ENCODE data around the gene RERE.
"Not testable (repeated sequence)": the region's sequence is repeated elsewhere in the genome, so short reads cannot be mapped to it uniquely, and the experiment has no call there.

Gene RERE

DNA sequence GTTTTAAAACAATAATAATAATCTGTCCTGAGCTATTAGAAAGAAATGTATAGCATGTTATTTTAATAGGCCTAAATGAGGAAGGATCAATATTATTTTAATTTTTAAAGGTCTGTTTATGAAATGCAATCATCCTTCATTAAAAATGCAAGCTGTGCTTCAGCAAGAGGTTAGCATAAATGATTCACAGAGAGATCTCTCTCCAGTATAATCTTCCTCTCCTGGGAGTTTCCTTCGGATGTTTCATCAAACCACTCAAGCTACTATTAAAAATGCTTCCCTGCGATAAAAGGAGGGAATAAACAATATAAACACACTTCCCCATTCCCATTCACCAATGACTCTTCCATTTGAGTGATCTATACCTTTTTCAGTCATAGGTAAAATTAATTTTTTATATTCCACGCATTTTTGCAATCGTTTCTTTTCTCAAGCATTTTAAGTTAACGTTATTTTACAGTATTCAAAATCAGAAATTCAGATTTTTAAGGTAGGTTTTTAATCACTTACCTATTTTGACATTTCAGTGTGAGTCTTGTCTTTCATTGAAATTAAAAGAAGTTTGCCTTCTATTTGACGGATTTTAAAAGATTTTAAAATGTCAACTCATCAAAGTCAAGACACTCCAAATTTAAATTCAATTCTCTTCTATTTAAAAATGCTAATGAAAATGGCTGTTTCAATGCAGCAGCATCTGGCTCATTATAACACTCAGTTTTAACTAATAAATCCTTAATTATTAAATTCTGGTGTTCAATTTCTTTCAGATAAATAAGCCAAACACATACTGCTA, 64.3 kb downstream of the RERE start:
- DNase-seq, result no peak

DNA sequence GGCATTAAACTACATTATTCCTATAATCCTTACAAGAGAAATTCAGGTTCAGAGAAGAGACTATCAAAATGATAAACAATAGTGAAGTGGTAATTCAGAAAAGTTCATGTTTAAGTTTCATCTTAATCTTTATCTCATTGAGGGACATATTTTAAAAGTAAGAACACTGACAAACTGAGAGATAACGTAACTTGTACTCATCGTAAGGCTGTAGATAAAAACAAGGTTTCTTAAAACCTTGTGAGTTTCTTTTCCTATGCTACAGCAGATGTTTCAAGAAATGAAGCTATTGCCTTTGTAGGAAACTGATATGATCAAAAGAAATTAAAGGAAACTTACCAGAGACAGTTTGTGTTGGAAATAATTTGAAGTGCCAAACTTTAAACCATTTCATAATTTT, 65.0 kb downstream of the RERE start:
- DNase-seq, result no peak

DNA sequence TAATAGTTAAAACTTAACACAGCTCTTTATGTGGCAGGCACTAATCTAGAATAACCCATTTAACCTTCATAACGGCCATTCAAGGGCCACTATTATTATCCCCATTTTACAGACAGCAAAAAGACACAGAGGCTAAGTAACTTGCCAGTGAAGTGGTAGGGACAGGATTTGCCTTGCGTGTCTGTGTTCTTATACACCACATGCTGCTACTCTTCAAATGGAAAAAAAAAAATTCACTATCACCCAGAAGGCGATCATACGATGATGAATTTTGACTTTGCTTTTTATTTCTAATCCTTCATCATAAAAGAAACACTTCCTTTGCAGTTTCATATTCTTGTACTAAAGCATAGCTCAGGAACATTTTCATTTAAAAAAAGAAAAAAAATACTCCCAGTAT, 65.5 kb downstream of the RERE start:
- no peak for DNase-seq

DNA sequence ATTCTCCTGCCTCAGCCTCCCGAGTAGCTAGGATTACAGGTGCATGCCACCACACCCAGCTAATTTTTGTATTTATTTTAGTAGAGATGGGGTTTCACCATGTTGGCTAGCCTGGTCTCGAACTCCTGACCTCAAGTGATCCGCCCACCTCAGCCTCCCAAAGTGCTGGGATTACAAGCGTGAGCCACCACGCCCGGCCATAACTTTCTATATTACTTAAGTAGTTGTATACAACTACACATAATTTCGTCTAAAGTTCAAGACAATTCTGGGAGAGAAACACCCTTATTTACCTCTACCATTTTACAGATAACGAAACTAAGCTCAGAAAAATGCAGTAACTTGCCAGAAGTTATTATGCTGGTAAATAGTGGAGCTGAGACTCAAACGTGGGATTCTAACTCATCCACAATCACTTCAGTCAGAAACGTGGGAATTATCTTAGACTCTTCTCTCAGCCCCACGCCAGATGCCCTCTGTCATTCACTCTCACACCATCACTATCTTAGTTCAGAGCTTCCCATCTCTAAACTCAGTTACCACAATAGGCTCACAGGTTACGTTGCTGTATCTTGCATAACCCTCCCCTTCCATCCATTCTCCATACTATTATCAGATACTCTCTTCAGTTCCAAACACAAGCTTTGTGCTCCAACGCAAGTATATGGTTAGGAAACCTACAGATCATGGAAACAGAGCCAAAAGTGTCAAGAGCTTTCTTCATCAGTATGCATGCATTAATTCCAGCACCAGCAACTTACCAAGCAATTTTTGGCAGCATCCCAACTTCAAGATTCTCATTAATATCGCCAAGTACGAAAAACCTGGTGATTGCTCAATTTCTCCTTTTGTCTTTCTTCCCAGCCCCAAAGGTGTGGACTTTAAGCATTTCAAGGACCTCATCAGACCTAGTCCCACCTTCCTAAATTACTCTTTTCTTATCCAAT, 69.3 kb downstream of the RERE start:
- DNase-seq, result no peak

DNA sequence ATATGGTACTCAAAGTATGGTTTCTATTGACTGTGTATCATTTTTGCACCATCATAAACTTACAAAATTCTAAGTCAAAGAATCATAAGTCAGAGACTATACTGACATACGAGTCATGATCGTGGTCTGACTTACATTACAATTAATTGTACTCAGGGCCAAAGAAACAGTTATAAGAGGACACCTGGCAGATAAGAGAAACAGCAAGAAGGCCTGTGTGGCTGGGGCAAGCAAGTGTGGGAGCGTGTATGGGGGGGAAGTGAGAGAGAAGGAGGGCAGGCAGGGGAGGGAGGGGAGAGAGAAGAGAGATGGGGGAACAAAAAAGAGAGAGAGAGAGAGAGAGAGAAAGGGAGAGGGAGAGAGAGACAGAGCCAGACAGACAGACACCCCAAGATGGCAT, 70.9 kb downstream of the RERE start:
- no peak for DNase-seq

DNA sequence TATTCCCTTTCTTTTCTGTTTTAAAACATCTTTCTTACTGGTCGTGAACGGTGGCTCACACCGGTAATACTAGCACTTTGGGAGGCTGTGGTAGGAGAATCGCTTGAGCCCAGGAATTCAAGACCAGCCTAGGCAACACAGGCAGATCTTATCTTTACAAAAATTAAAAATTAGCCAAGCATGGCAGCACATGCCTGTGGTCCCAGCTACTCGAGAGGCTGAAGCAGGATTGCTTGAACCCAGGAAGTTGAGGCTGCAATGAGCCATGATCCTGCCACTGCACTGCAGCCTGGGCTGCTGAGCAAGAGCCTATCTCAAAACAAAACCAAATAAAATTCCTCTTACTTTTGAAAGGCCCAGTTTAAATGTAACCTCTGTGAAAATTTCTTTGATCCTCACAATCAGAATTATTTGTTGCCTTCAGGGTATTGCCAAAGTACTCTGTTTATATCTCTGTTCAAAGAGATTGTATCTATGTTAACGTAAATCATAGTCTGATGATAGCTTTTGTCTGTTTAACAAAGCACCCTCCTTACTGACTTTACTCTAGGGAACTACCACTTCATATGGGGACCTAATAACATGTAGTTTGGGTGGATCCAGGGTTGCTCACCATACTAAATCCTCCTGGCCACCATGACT, 71.6 kb downstream of the RERE start:
- no peak for DNase-seq

DNA sequence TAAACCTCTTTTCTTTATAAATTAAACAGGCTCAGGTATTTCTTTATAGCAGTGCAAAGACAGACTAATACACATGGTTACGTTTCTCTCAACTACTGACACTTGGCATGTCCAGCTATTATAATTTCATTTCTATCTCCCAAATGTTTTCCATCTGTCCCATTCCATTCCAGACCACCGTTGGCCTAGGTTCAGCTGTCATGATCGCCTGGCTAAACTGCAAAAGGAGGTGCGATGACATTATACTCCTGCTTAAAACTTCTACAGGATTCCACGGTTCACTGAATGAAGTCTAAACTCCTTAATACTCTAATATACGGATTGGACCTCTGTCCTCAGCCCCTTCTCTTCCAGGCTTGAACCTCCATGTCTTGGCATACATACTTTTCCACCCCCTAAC, 72.1 kb downstream of the RERE start:
- no peak for DNase-seq

DNA sequence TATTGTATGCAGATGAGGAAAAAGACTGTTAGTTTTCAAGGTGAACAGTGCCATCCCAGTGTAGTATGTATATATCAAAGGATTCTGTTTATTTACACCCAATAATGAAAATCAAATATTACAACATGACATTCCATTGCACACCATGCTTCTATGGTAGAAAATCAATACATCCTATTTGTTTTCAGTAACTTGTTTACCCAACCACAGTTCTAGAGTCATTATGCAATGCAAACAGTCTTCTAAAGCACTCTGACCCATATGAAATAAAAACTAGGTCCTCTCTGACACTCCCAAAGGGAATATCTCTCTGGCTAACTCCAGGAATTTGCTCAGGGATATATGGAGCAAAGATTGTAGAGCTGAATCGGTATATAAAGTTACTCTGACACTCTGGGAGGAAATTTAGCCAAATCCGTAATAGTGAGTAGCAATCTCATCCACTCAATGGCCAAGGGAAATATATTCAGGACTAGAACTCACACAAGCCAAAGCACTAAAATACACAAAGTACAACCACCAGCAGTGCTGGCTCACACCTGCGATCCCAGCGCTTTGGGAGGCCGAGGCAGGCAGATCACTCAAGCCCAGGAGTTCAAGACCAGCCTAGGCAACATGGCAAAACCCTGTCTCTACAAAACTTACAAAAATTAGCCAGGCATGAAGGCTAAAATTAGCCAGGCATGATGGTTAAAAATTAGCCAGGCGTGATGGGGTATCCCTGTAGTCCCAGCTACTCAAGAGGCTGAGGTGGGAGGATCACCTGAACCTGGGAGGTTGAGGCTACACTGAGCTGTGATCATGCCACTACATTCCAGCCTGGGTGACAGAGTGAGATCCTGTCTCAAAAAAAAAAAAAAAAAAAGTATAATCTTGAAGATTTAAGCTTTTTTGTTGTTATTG, 75.2 kb downstream of the RERE start:
- DNase-seq, result no peak

DNA sequence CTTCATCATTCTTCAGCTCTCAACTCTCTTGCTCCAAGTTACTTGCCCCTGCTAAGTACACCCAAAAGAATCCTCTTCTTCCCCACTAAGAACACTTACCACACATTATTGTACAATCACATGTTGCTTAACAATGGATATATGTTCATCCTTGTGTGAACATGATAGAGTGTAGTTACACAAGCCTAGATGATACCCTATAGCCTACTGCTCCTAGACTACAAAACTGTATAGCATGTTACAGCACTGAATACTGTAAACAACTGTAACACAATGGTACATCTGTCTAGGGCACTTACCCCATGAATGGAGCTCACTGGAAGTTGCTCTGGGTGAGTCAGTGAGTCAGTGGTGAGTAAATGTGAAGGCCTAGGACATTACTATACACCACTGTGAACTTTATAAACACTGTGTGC, 77.4 kb downstream of the RERE start:
- DNase-seq, result peak in 1 of 58 donors; percentile 4

DNA sequence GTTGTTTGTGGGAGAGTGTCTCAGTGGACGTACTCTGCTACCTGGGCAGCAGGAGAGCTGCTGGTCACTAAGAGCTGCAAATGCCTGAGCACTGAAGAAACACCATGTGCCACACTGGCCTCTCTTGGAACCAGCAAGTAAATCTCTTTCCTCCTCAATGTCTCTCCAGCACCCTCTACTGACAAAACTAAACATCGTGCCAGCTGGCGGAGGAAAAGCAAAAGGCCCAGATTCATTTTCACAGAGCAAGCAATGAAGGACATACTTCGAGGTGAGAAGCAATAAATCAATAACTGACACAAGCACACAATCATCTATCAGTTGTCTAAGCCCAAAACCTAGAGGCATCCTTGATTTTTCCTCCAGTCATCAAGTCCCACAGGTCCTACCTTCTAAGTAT, 78.1 kb downstream of the RERE start:
- no peak for DNase-seq

DNA sequence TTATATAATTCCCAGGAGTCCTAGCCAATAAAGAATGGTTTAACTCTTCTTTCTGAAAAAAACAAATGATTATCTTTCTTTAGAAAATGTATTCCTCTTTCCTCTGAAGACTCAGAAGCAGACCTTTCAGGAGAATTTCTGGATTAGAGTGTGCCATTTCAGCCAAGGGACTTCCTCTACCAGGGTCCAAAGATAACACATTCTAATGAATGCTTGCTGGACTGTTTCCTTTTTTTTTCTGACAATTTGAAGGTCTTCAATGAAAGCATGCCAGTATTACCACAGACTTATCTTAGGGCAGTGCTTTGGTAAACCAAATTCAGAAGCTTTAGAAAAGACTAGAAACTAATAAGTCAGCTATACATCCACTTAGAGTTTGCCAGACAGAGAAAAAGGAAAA, 80.5 kb downstream of the RERE start:
- no peak for DNase-seq

DNA sequence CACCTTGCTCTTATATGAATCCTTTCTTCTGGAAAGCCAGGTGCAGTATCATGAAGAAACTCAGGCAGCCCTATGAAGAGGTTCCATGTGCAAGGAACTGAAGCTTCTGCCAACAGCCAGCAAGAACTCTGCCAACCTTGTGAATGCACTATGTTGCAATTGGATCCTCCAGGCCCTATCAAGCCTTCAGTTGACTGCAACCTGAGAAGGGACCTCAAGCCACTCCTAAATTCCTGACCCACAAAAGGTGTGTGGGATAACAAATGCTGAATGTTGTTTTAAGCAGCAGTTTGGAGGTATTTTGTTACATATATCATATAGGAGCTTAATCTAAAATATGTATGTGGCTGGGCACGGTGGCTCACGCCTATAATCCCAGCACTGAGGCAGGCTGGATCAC, 84.0 kb downstream of the RERE start:
- no peak for DNase-seq

DNA sequence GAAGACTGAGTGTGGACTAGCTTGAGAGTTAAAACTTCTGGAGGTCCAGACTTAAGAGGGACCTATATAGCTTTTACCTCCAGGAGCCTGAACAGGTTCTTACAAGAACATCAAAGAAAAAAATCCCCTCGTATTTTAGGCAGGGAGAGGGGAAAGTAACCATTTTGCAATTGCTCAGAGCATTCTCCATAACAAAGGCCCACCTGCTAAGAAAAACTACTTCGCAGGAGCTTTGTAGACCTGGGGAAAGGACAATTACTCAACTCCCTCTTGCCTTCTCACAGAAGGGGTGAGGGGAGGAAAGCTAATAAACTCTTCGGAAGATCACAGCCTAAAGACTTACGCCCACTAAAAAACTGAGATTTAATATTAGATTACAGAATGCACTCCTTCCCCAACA, 86.3 kb downstream of the RERE start:
- no peak for DNase-seq

DNA sequence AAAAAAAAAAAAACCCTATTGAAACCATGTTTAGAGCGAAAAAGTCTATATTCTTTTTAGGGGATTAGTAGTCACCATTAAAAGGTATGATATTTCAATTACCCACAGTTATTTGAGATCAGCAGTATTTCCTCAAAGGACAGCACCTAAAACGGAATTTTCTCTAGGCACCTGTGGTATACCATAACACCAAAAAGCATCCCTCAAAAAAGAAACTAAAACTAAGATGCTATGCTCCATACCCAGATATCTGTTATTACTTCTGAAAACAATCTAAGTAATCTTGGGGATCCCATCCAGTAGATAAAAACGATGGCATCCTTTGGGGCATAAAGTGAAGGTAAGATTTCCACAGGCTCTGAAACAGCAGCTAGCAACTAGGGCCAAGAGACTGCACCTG, 89.0 kb downstream of the RERE start:
- DNase-seq, result no peak

DNA sequence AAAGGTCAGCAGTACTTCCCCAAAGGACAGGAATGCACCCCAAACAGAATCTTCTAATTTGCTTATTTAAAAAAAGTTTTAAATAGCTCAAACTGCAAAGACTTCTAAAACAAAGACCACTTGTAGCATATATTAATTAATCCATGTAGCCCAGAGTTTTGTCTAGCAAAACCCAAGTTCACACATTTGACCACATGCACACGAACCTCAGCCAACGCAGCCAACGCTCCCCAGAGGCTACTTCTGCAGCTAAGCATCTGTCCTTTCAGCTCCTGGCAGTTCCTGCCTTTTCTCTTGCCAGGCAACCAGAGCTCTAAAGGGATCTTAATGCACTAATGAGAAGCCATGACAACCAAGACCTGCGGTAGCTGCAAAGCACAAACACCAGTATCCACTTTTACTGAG, 89.6 kb downstream of the RERE start:
- peak in 39 of 58 donors; percentile 4 to 70 (median 28) for DNase-seq

DNA sequence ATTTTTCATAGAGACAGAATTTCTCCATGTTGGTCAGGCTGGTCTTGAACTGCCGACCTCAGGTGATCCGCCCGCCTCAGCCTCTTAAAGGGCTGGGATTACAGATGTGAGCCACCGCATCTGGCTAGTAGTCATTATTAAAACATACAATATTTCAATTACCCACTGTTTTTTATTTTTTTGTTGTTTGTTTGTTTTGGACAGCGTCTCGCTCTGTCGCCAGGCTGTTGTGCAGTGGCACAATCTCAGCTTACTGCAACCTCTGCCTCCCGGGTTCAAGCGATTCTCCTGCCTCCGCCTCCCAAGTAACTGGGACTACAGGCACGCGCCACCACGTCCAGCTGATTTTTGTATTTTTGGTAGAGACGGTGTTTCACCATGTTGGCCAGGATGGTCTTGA, 90.1 kb downstream of the RERE start:
- DNase-seq, result not testable (repeated sequence)

DNA sequence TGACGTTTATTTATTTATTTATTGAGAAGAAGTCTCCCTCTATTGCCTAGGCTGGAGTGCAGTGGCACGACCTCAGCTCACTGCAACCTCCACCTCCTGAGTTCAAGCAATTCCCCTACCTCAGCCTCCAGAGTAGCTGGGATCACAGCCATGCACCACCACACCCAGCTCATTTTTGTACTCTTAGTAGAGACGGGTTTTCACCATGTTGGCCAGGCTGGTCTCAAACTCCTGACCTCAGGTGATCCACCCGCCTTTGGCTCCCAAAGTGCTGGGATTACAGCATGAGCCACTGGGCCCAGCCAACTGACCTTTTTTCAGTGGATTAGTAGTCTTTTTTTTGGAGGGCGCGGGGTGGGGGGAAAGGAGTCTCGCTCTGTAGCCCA, 90.6 kb downstream of the RERE start:
- peak in 1 of 58 donors; percentile 5 for DNase-seq

DNA sequence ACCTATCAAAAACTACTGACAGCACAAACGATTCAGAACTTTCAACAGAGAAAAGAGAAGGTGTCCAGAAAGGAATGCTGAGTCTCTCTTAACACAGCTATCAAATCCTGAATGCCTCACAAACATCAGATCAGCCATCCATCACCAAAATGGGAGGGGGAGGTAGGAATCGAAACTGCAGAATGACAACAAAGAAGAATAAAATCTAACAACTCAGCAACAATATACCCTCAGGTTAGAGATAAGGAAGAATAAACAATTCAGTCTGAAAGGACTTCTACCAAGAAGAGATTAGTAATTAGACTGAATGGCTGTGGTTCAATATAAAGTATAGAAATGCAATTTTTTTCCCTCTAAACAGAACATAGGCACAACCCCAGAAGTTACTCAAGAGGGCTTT, 94.4 kb downstream of the RERE start:
- DNase-seq, result no peak

DNA sequence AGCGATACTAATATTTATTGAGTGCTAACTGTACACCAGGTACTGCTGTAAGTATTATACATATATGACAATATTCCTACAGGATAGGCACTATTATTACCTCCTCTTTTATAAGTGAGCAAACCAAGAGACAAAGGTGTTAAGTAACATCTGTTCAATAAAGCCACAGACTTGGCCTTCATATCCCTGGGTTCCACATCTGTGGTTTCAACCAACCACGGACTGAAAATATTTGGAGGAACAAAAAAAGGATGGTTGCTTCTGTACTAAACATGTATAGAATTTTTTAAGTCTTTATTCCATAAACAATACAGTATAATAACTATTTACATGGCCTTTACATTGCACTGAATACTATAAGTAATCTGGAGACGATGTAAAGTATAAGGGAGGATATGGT, 95.1 kb downstream of the RERE start:
- DNase-seq, result no peak

DNA sequence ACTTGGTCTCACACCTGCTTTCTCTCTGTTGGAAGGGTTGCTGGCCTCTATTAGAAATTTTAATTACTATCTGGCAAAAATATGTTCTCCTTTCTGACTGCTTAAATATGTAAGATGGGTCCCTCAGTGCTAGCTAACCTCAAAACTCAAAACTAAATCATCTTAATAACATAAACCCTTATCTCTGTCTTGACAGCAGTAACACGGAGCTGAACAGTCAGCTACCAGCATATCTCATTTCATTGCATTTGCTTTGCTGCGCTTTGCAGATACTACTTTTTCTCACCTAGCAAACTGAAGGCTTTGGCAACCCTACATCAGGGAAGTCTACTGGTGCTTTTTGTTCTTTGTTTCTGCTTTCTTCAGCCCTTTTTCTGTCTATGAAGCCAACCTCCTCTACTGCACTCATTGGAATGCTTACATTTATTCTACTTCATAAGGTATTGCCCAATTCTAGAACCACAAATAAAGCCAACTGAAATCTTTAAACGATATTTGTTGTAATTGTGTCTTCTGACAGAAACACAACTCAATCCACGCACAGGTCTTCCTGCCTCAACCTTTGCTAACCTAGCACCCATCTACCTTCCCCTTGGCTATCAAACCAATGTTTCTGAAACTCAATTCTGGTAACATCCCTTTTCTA, 95.6 kb downstream of the RERE start:
- no peak for DNase-seq

DNA sequence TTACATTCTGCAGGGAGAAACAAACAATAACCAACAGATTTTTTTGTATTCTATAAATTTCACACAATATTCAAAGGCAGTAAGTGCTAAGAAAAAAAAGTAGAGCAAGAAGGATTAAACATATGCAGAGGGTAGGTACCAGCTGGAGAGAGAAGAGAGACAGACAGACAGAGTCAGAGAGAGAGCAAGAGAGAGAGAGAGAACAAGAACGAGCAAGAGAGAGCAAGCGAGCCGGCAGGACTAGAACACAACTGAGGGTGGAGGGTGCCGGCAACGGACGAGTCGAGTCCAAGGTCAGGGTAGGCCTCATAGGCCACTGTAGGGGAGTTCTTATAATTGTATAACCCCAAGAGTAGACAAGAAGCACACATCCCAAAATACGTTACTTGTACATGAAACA, 97.1 kb downstream of the RERE start:
- DNase-seq, result no peak

Data from anterior cingulate cortex (tissue), 58 donors.